Activated B cell treated with CpG ODN at 0.5 μM for 24 hours (primary cell): ENCODE data around the gene GZF1. TPM values are rescaled to one million over a fixed set of nuclear protein-coding genes. Genes with fewer than 3 reads are reported as not detected.

Source experiments
- ATAC-seq: fragments of 200-7000 bp; cut with Tn5 transposase; one replicate; pipeline ENCODE4 v1.10.0; 2021; ENCODE audit warnings: low read depth, mild to moderate bottlenecking, moderate library complexity
- CTCF ChIA-PET: fragments of 350-600 bp; sonication (Branson Sonifier 250); formaldehyde crosslinking; loops from one replicate; lab custom pipeline; 2021; ENCODE audit warnings: antibody characterized with exemption; lab: Charles Lee
- POLR2A ChIA-PET: fragments of 350-600 bp; sonication (Branson Sonifier 250); formaldehyde crosslinking; loops from one replicate; lab custom pipeline; 2021; ENCODE audit warnings: antibody characterized with exemption; lab: Charles Lee
- DNase-seq: peaks from one replicate; pipeline ENCODE4 v3.0.0; 2022
- H3K27ac Mint-ChIP-seq: one replicate; pipeline ENCODE4 v1.8.0; 2020; ENCODE audit warnings: mixed read lengths
- H3K27me3 Mint-ChIP-seq: one replicate; pipeline ENCODE4 v1.8.0; 2021; ENCODE audit warnings: mixed read lengths
- H3K36me3 Mint-ChIP-seq: one replicate; pipeline ENCODE4 v1.8.0; 2021; ENCODE audit warnings: low read depth, mixed read lengths
- H3K4me1 Mint-ChIP-seq: one replicate; pipeline ENCODE4 v1.8.0; 2021; ENCODE audit warnings: mixed read lengths
- H3K4me3 Mint-ChIP-seq: one replicate; pipeline ENCODE4 v1.8.0; 2020; ENCODE audit warnings: mild to moderate bottlenecking, mixed read lengths
- H3K9me3 Mint-ChIP-seq: one replicate; pipeline ENCODE4 v1.8.0; 2020; ENCODE audit warnings: mixed read lengths
- CTCF ChIP-seq: fragments of 200-600 bp; IDR thresholded peaks from one replicate; pipeline ENCODE4 v1.8.0; 2022; ENCODE audit warnings: antibody characterized with exemption, mild to moderate bottlenecking
- intact Hi-C: fragments of 100-400 bp; cut with micrococcal nuclease; formaldehyde crosslinking; loops from one replicate; pipeline ENCODE4 v1.15.1; 2024
- total RNA-seq: library from RNA; stranded (reverse); gene quantifications from 2 replicates; pipeline ENCODE4 v1.2.3, GENCODE V29; 2022

GZF1 gene
- total RNA-seq, 1 donor from 2014 or later: 13.3 TPM

- CTCF ChIA-PET: interaction anchor here (1.1 kb wide), 1 partner anchor 21 kb away, joined by 3 read pairs; the partner anchor contains the start of gene NAPB
- Mint-ChIP-seq H3K27me3 (no peaks in the 10 kb centered on the region), H3K36me3 (peaks cover 34% of the 10 kb centered on the region), H3K27ac (no peak overlapping the region), H3K4me1 (peaks cover 9% of the 10 kb centered on the region), H3K9me3 (no peaks in the 10 kb centered on the region), H3K4me3 (no peak overlapping the region)
- POLR2A ChIA-PET: no interaction called here
- intact Hi-C loops: no loop called here
- DNase-seq (no peak), ATAC-seq (no peak)
- no peak for TF ChIP-seq CTCF
Observed at GRCh38 chr20:23401051-23401450, 39.1 kb downstream of the GZF1 start.

DNA sequence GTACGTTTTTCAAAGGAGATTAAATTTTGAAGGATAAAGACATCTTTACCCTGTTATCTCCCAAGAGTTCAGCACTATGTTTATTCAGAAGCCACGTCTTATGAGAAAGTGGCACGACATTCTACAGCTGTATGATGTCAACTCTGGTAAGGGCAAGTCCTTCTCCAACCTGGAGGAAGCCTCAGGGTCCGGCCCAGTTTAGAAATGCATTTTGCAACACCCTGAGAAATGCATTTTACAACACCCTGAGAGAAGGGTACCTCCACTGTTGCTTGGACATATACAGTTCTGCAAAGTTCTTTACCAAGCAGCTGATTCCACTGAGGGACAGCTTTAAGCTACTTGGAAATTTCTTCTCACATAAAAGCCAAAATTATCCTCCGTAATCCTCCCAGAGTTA is 41.8 kb downstream of the GZF1 start:
- Mint-ChIP-seq H3K36me3 (peaks cover 23% of the 10 kb centered on the region), H3K9me3 (no peaks in the 10 kb centered on the region), H3K27me3 (no peaks in the 10 kb centered on the region), H3K4me1 (peaks cover 23% of the 10 kb centered on the region), H3K27ac (no peak overlapping the region), H3K4me3 (no peak overlapping the region)
- ATAC-seq: no peak
- ChIA-PET CTCF (no interaction called here), POLR2A (no interaction called here)
- TF ChIP-seq CTCF: no peak
- no peak for DNase-seq
- intact Hi-C loops: no loop called here

- DNase-seq (no peak), ATAC-seq (no peak)
- H3K4me3 Mint-ChIP-seq: no peak overlapping the region
- no peak for TF ChIP-seq CTCF
- POLR2A ChIA-PET: interaction anchor here (1.0 kb wide), 1 partner anchor 54 kb away, joined by 7 read pairs; no protein-coding TSS in a partner anchor
- intact Hi-C loops: no loop called here
- H3K27ac Mint-ChIP-seq: no peak overlapping the region
- CTCF ChIA-PET: no interaction called here
- no peaks in the 10 kb centered on the region for H3K27me3 Mint-ChIP-seq
- H3K4me1 Mint-ChIP-seq: peaks cover 24% of the 10 kb centered on the region
- no peaks in the 10 kb centered on the region for H3K9me3 Mint-ChIP-seq
- peaks cover 19% of the 10 kb centered on the region for H3K36me3 Mint-ChIP-seq
Observed at GRCh38 chr20:23404196-23404595, 42.2 kb downstream of the GZF1 start.

DNA sequence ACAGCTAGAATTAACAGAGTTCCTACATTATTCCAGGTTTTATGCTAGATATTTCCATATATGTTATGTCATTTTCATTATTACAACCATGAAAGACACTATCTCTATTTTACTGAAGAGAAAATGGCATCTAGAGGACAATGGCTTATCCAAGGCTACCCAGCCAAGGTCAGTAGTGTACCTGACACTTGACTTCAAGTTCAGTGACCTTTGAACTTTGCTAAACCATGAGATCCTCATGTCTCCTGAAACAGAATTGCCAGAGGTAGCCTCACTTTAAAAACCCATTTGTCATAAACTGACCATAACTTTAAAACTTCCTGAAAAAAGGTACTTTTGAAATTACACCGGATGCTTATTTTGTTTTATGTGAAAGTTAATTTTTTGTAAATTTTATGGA is 44.9 kb downstream of the GZF1 start:
- Mint-ChIP-seq H3K27ac (no peak overlapping the region), H3K9me3 (no peaks in the 10 kb centered on the region), H3K36me3 (peaks cover 5% of the 10 kb centered on the region), H3K27me3 (no peaks in the 10 kb centered on the region), H3K4me3 (no peak overlapping the region), H3K4me1 (peaks cover 19% of the 10 kb centered on the region)
- DNase-seq (no peak), ATAC-seq (no peak)
- no peak for TF ChIP-seq CTCF
- ChIA-PET CTCF (no interaction called here), POLR2A (interaction anchor here (1.4 kb wide), 1 partner anchor 15 kb away, joined by 4 read pairs; the partner anchor contains the start of gene NAPB)
- intact Hi-C loops: no loop called here

DNA sequence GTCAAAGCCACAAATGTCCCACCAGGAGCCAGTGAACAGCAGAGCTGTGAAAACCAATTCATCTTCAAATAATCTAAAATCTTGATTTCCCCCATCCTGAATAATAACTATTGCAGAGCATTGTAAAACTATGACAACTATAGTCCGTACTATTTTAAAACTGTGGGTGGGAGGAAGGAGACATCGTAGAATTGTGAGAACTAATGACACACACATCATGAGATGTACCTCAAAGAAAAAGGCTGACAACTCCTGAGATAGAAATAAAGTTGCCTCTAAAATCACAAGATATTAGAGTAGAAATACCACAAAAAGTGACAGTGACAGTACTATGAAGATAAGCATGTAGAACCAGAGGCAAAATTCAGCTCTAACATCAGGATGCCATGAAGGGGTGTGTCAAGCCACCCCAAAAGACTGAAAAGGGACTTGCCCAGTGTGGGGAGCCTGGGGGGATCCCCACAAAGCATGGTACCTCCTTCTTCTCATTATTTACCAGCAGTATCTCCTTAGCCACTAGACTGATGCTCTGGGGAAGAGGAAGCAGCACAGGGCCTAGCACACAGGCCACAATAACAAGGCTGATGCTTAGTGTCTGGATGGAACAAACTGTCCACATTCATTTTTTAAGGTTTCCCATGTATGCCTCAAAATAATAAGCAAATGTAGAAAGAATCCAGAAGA is 45.9 kb downstream of the GZF1 start:
- intact Hi-C loops: loop anchor here (1.0 to 2.0 kb wide), 2 partner anchors 13 to 45 kb away; partner anchors contain the start of genes GZF1 and NAPB
- TF ChIP-seq CTCF: no peak
- CTCF ChIA-PET: no interaction called here

More for the DNA sequence above, 45.9 kb downstream of the GZF1 start:
- POLR2A ChIA-PET: no interaction called here
- Mint-ChIP-seq H3K27me3 (no peaks in the 10 kb centered on the region), H3K27ac (peak overlapping the region; percentile 79), H3K9me3 (no peaks in the 10 kb centered on the region), H3K4me3 (peak overlapping the region; percentile 28), H3K36me3 (no peaks in the 10 kb centered on the region), H3K4me1 (peaks cover 23% of the 10 kb centered on the region)
- ATAC-seq (peak; percentile 97), DNase-seq (no peak)
